CD8-positive, alpha-beta memory T cell (primary cell): ENCODE measurements around the gene ZNF516. TPM values are rescaled to one million over a fixed set of nuclear protein-coding genes. Genes with fewer than 3 reads are reported as not detected.

Experiments used
- CTCF ChIA-PET: fragments of 350-600 bp; sonication (Branson Sonifier 250); formaldehyde crosslinking; loops from one replicate; lab custom pipeline; 2021; ENCODE audit warnings: antibody characterized with exemption; lab: Charles Lee
- POLR2A ChIA-PET: fragments of 350-600 bp; sonication (Branson Sonifier 250); formaldehyde crosslinking; loops from one replicate; lab custom pipeline; 2021; ENCODE audit warnings: antibody characterized with exemption; lab: Charles Lee
- DNase-seq, 5 donors: peaks; one replicate each; pipeline versions ENCODE4 v3.0.0 to v3.0.0-alpha.2; 2020 to 2022; ENCODE audit warnings: mixed read lengths in 1 of 5
- H3K27ac ChIP-seq: one replicate; pipeline ENCODE4 v1.7.0; 2013; ENCODE audit warnings: low read depth, mild to moderate bottlenecking, low read length, moderate library complexity
- H3K27me3 ChIP-seq: 2 replicates; pipeline ENCODE4 v1.7.0; 2013; ENCODE audit warnings: low read length, mild to moderate bottlenecking; ENCODE audit not compliant: insufficient read depth, poor library complexity, severe bottlenecking
- H3K36me3 ChIP-seq: 2 replicates; pipeline ENCODE4 v1.7.0; 2013; ENCODE audit warnings: mild to moderate bottlenecking, low read length, moderate library complexity; ENCODE audit not compliant: insufficient read depth
- H3K4me1 ChIP-seq: 2 replicates; pipeline ENCODE4 v1.7.0; 2013; ENCODE audit warnings: mild to moderate bottlenecking, low read length, moderate library complexity; ENCODE audit not compliant: insufficient read depth
- H3K4me3 ChIP-seq: 2 replicates; pipeline ENCODE4 v1.7.0; 2013; ENCODE audit warnings: mild to moderate bottlenecking, low read length
- H3K9me3 ChIP-seq: 2 replicates; pipeline ENCODE4 v1.7.0; 2013; ENCODE audit warnings: mild to moderate bottlenecking, low read length
- H3K27ac Mint-ChIP-seq, 8 donors: one replicate each; pipeline ENCODE4 v1.8.0; 2020 to 2021; ENCODE audit warnings: mixed read lengths in 8 of 8, mild to moderate bottlenecking in 6 of 8, inconsistent platforms in 3 of 8, moderate library complexity in 3 of 8
- H3K27me3 Mint-ChIP-seq, 2 donors: one replicate each; pipeline ENCODE4 v1.8.0; 2020 to 2021; ENCODE audit warnings: mixed read lengths in 2 of 2, mild to moderate bottlenecking in 1 of 2, moderate library complexity in 1 of 2
- H3K36me3 Mint-ChIP-seq, 3 donors: one replicate each; pipeline ENCODE4 v1.8.0; 2020 to 2021; ENCODE audit warnings: mixed read lengths in 3 of 3, inconsistent platforms in 1 of 3, mild to moderate bottlenecking in 1 of 3
- H3K4me1 Mint-ChIP-seq, 3 donors: one replicate each; pipeline ENCODE4 v1.8.0; 2020 to 2021; ENCODE audit warnings: mixed read lengths in 3 of 3, inconsistent platforms in 1 of 3, mild to moderate bottlenecking in 1 of 3
- H3K4me3 Mint-ChIP-seq, 7 donors: one replicate each; pipeline ENCODE4 v1.8.0; 2020 to 2021; ENCODE audit warnings: mixed read lengths in 7 of 7, mild to moderate bottlenecking in 6 of 7, moderate library complexity in 4 of 7, inconsistent platforms in 2 of 7
- H3K9me3 Mint-ChIP-seq, 5 donors: one replicate each; pipeline ENCODE4 v1.8.0; 2020 to 2022; ENCODE audit warnings: mixed read lengths in 5 of 5, mild to moderate bottlenecking in 3 of 5, moderate library complexity in 2 of 5, inconsistent platforms in 1 of 5
- polyA plus RNA-seq: library from polyadenylated mRNA; unstranded; fragments of 300-500 nt; fragmentation: Illumina TruSeq; gene quantifications from one replicate; pipeline ENCODE4 v1.2.3, GENCODE V29; 2021
- total RNA-seq, 2 experiments: library from RNA; stranded (reverse); gene quantifications; one replicate each; pipeline ENCODE4 v1.2.3, GENCODE V29; 2021

Gene ZNF516
- total and polyA plus RNA-seq, 3 experiments from 2014 or later, result 1.3 to 1.9 (median 1.6) TPM

- no peaks in the 10 kb centered on the region for H3K36me3 ChIP-seq
- H3K4me1 Mint-ChIP-seq, result peaks cover 4 to 11% (median 5%) of the 10 kb centered on the region in 3 donors
- POLR2A ChIA-PET, result no interaction called here
- no peaks in the 10 kb centered on the region for H3K36me3 Mint-ChIP-seq
- no peaks in the 10 kb centered on the region for H3K27me3 ChIP-seq
- no peaks in the 10 kb centered on the region for H3K9me3 Mint-ChIP-seq
- H3K27ac ChIP-seq, result no peak overlapping the region
- no peak for DNase-seq
- no peak overlapping the region for H3K4me3 Mint-ChIP-seq
- peak overlapping the region in 1 of 8 donors; percentile 12 for H3K27ac Mint-ChIP-seq
- H3K9me3 ChIP-seq, result no peaks in the 10 kb centered on the region
- CTCF ChIA-PET, result interaction anchor here (1.4 to 6.1 kb wide), 6 partner anchors 9 to 313 kb away, joined by 3 to 83 read pairs (median 6); no protein-coding TSS in a partner anchor
- no peaks in the 10 kb centered on the region for H3K27me3 Mint-ChIP-seq
- no peak overlapping the region for H3K4me3 ChIP-seq
- peaks cover 5% of the 10 kb centered on the region for H3K4me1 ChIP-seq
These were observed 97.4 kb downstream of the ZNF516 start for GRCh38 chr18:76397631-76398030.

- Histone ChIP-seq H3K9me3 (no peaks in the 10 kb centered on the region), H3K27ac (no peak overlapping the region), H3K36me3 (no peaks in the 10 kb centered on the region), H3K4me1 (peaks cover 5% of the 10 kb centered on the region), H3K27me3 (no peaks in the 10 kb centered on the region), H3K4me3 (no peak overlapping the region)
- CTCF ChIA-PET, result interaction anchor here (6.1 kb wide), 1 partner anchor 314 kb away, joined by 83 read pairs; no protein-coding TSS in a partner anchor
- H3K27me3 Mint-ChIP-seq, result no peaks in the 10 kb centered on the region
- H3K9me3 Mint-ChIP-seq, result no peaks in the 10 kb centered on the region
- H3K4me3 Mint-ChIP-seq, result no peak overlapping the region
- H3K36me3 Mint-ChIP-seq, result no peaks in the 10 kb centered on the region
- peaks cover 4 to 11% (median 5%) of the 10 kb centered on the region in 3 donors for H3K4me1 Mint-ChIP-seq
- no peak for DNase-seq
- no peak overlapping the region for H3K27ac Mint-ChIP-seq
- POLR2A ChIA-PET, result no interaction called here
These were observed 98.2 kb downstream of the ZNF516 start for GRCh38 chr18:76396792-76397191.

- Histone ChIP-seq H3K4me3 (no peak overlapping the region), H3K4me1 (peaks cover 5% of the 10 kb centered on the region), H3K27ac (no peak overlapping the region), H3K9me3 (no peaks in the 10 kb centered on the region), H3K27me3 (no peaks in the 10 kb centered on the region), H3K36me3 (no peaks in the 10 kb centered on the region)
- no peaks in the 10 kb centered on the region for H3K9me3 Mint-ChIP-seq
- no peaks in the 10 kb centered on the region for H3K36me3 Mint-ChIP-seq
- H3K27me3 Mint-ChIP-seq, result peaks cover 0 to 1% of the 10 kb centered on the region in 2 donors
- peaks cover 5 to 11% (median 8%) of the 10 kb centered on the region in 3 donors for H3K4me1 Mint-ChIP-seq
- no peak for DNase-seq
- H3K27ac Mint-ChIP-seq, result no peak overlapping the region
- ChIA-PET POLR2A (no interaction called here), CTCF (interaction anchor here (6.1 kb wide), 1 partner anchor 315 kb away, joined by 83 read pairs; no protein-coding TSS in a partner anchor)
- H3K4me3 Mint-ChIP-seq, result no peak overlapping the region
These were observed 99.4 kb downstream of the ZNF516 start for GRCh38 chr18:76395609-76396008.

- peaks cover 1 to 3% of the 10 kb centered on the region in 2 donors for H3K27me3 Mint-ChIP-seq
- H3K27ac Mint-ChIP-seq, result peak overlapping the region in 1 of 8 donors; percentile 47
- Histone ChIP-seq H3K27ac (no peak overlapping the region), H3K27me3 (no peaks in the 10 kb centered on the region), H3K4me1 (peaks cover 7% of the 10 kb centered on the region), H3K36me3 (no peaks in the 10 kb centered on the region), H3K9me3 (no peaks in the 10 kb centered on the region), H3K4me3 (no peak overlapping the region)
- H3K9me3 Mint-ChIP-seq, result no peaks in the 10 kb centered on the region
- POLR2A ChIA-PET, result no interaction called here
- no peaks in the 10 kb centered on the region for H3K36me3 Mint-ChIP-seq
- H3K4me1 Mint-ChIP-seq, result peaks cover 5 to 11% (median 8%) of the 10 kb centered on the region in 3 donors
- no peak for DNase-seq
- H3K4me3 Mint-ChIP-seq, result no peak overlapping the region
- CTCF ChIA-PET, result no interaction called here
These were observed 100.1 kb downstream of the ZNF516 start for GRCh38 chr18:76394780-76395476.

- Histone ChIP-seq H3K4me1 (peaks cover 8% of the 10 kb centered on the region), H3K36me3 (no peaks in the 10 kb centered on the region), H3K27me3 (no peaks in the 10 kb centered on the region), H3K4me3 (no peak overlapping the region), H3K9me3 (no peaks in the 10 kb centered on the region), H3K27ac (no peak overlapping the region)
- ChIA-PET CTCF (no interaction called here), POLR2A (no interaction called here)
- Mint-ChIP-seq H3K9me3 (no peaks in the 10 kb centered on the region), H3K36me3 (peaks cover 0 to 1% (median 0%) of the 10 kb centered on the region in 3 donors), H3K4me1 (peaks cover 0 to 11% (median 7%) of the 10 kb centered on the region in 3 donors), H3K27me3 (peaks cover 1 to 4% of the 10 kb centered on the region in 2 donors), H3K27ac (no peak overlapping the region), H3K4me3 (no peak overlapping the region)
- DNase-seq, result no peak
These were observed 102.7 kb downstream of the ZNF516 start for GRCh38 chr18:76392349-76392748.

- Mint-ChIP-seq H3K36me3 (peaks cover 0 to 1% (median 0%) of the 10 kb centered on the region in 3 donors), H3K4me1 (peaks cover 5 to 17% (median 12%) of the 10 kb centered on the region in 3 donors), H3K27me3 (peaks cover 1 to 8% of the 10 kb centered on the region in 2 donors), H3K4me3 (no peak overlapping the region), H3K27ac (peak overlapping the region in 1 of 8 donors; percentile 38), H3K9me3 (no peaks in the 10 kb centered on the region)
- ChIA-PET POLR2A (no interaction called here), CTCF (no interaction called here)
- Histone ChIP-seq H3K4me1 (peaks cover 14% of the 10 kb centered on the region), H3K27me3 (no peaks in the 10 kb centered on the region), H3K36me3 (no peaks in the 10 kb centered on the region), H3K4me3 (no peak overlapping the region), H3K27ac (no peak overlapping the region), H3K9me3 (no peaks in the 10 kb centered on the region)
- no peak for DNase-seq
These were observed 103.3 kb downstream of the ZNF516 start for GRCh38 chr18:76391746-76392145.

- Histone ChIP-seq H3K9me3 (no peaks in the 10 kb centered on the region), H3K27me3 (no peaks in the 10 kb centered on the region), H3K4me3 (no peak overlapping the region), H3K4me1 (peaks cover 21% of the 10 kb centered on the region), H3K36me3 (no peaks in the 10 kb centered on the region), H3K27ac (no peak overlapping the region)
- DNase-seq, result no peak
- peaks cover 4 to 12% of the 10 kb centered on the region in 2 donors for H3K27me3 Mint-ChIP-seq
- peaks cover 12 to 24% (median 20%) of the 10 kb centered on the region in 3 donors for H3K4me1 Mint-ChIP-seq
- POLR2A ChIA-PET, result no interaction called here
- H3K36me3 Mint-ChIP-seq, result peaks cover 0 to 1% (median 0%) of the 10 kb centered on the region in 3 donors
- CTCF ChIA-PET, result interaction anchor here (1.1 kb wide), 1 partner anchor 319 kb away, joined by 5 read pairs; no protein-coding TSS in a partner anchor
- H3K27ac Mint-ChIP-seq, result no peak overlapping the region
- H3K4me3 Mint-ChIP-seq, result no peak overlapping the region
- H3K9me3 Mint-ChIP-seq, result no peaks in the 10 kb centered on the region
These were observed 104.0 kb downstream of the ZNF516 start for GRCh38 chr18:76391038-76391437.

- Mint-ChIP-seq H3K27ac (no peak overlapping the region), H3K9me3 (no peaks in the 10 kb centered on the region), H3K36me3 (peaks cover 0 to 1% (median 0%) of the 10 kb centered on the region in 3 donors), H3K4me1 (peaks cover 15 to 27% (median 22%) of the 10 kb centered on the region in 3 donors), H3K27me3 (peaks cover 5 to 15% of the 10 kb centered on the region in 2 donors), H3K4me3 (no peak overlapping the region)
- H3K27me3 ChIP-seq, result no peaks in the 10 kb centered on the region
- H3K27ac ChIP-seq, result no peak overlapping the region
- no peak overlapping the region for H3K4me3 ChIP-seq
- ChIA-PET POLR2A (no interaction called here), CTCF (interaction anchor here (1.1 kb wide), 1 partner anchor 319 kb away, joined by 5 read pairs; no protein-coding TSS in a partner anchor)
- H3K4me1 ChIP-seq, result peaks cover 26% of the 10 kb centered on the region
- no peak for DNase-seq
- no peaks in the 10 kb centered on the region for H3K36me3 ChIP-seq
- no peaks in the 10 kb centered on the region for H3K9me3 ChIP-seq
These were observed 104.5 kb downstream of the ZNF516 start for GRCh38 chr18:76390452-76391035.
